Measurements from ENCODE around the gene LRP2BP. TPM values are rescaled to one million over a fixed set of nuclear protein-coding genes. Genes with fewer than 3 reads are reported as not detected.
"Not testable (repeated sequence)": the region's sequence is repeated elsewhere in the genome, so short reads cannot be mapped to it uniquely, and the experiment has no call there.

The LRP2BP gene
- total RNA-seq, 1 donor from 2014 or later: 0.07 TPM

- H3K36me3 Mint-ChIP-seq (ENCODE audit: low read depth): peaks cover 14% of the 10 kb centered on the region
- no peak overlapping the region for H3K27ac Mint-ChIP-seq (ENCODE audit: unreplicated experiment)
- H3K4me3 Mint-ChIP-seq: no peak overlapping the region
- no peak for TF ChIP-seq CTCF (conservative IDR thresholded peaks at IDR 0.05)
- peaks cover 14% of the 10 kb centered on the region for H3K4me1 Mint-ChIP-seq
- no peak for DNase-seq (ENCODE audit: low read depth, low spot score)
- H3K9me3 Mint-ChIP-seq: no peaks in the 10 kb centered on the region
- no peaks in the 10 kb centered on the region for H3K27me3 Mint-ChIP-seq (ENCODE audit: low read depth)
These were observed 24.0 kb downstream of the LRP2BP start for GRCh38 chr4:185371702-185372101.

GRCh38 chr4:185370268-185370949, 25.3 kb downstream of the LRP2BP start:
- Mint-ChIP-seq H3K4me3 (no peak overlapping the region), H3K4me1 (peaks cover 14% of the 10 kb centered on the region), H3K27ac (ENCODE audit: unreplicated experiment) (no peak overlapping the region), H3K9me3 (no peaks in the 10 kb centered on the region), H3K27me3 (ENCODE audit: low read depth) (no peaks in the 10 kb centered on the region), H3K36me3 (ENCODE audit: low read depth) (peaks cover 10% of the 10 kb centered on the region)
- DNase-seq (ENCODE audit: low read depth, low spot score): no peak
- no peak for TF ChIP-seq CTCF (conservative IDR thresholded peaks at IDR 0.05)

- no peaks in the 10 kb centered on the region for H3K9me3 Mint-ChIP-seq
- peaks cover 9% of the 10 kb centered on the region for H3K36me3 Mint-ChIP-seq (ENCODE audit: low read depth)
- no peak for TF ChIP-seq CTCF (conservative IDR thresholded peaks at IDR 0.05)
- H3K27ac Mint-ChIP-seq (ENCODE audit: unreplicated experiment): peak overlapping the region; percentile 35
- no peak overlapping the region for H3K4me3 Mint-ChIP-seq
- H3K4me1 Mint-ChIP-seq: peaks cover 14% of the 10 kb centered on the region
- DNase-seq (ENCODE audit: low read depth, low spot score): no peak
- H3K27me3 Mint-ChIP-seq (ENCODE audit: low read depth): no peaks in the 10 kb centered on the region
These were observed 26.0 kb downstream of the LRP2BP start for GRCh38 chr4:185369731-185370130.

- Mint-ChIP-seq H3K4me1 (peaks cover 3% of the 10 kb centered on the region), H3K4me3 (no peak overlapping the region), H3K27ac (ENCODE audit: unreplicated experiment) (no peak overlapping the region), H3K36me3 (ENCODE audit: low read depth) (peaks cover 3% of the 10 kb centered on the region), H3K9me3 (no peaks in the 10 kb centered on the region), H3K27me3 (ENCODE audit: low read depth) (no peaks in the 10 kb centered on the region)
- TF ChIP-seq CTCF (conservative IDR thresholded peaks at IDR 0.05): no peak
- DNase-seq (ENCODE audit: low read depth, low spot score): no peak
These were observed 30.8 kb downstream of the LRP2BP start for GRCh38 chr4:185364886-185365285.

GRCh38 chr4:185363251-185363650, 32.5 kb downstream of the LRP2BP start:
- H3K27ac Mint-ChIP-seq (ENCODE audit: unreplicated experiment): no peak overlapping the region
- DNase-seq (ENCODE audit: low read depth, low spot score): no peak
- no peak overlapping the region for H3K4me3 Mint-ChIP-seq
- no peaks in the 10 kb centered on the region for H3K27me3 Mint-ChIP-seq (ENCODE audit: low read depth)
- no peak for TF ChIP-seq CTCF (conservative IDR thresholded peaks at IDR 0.05)
- no peaks in the 10 kb centered on the region for H3K4me1 Mint-ChIP-seq
- no peaks in the 10 kb centered on the region for H3K9me3 Mint-ChIP-seq
- H3K36me3 Mint-ChIP-seq (ENCODE audit: low read depth): peaks cover under 1% of the 10 kb centered on the region

GRCh38 chr4:185362570-185362969, 33.2 kb downstream of the LRP2BP start:
- H3K9me3 Mint-ChIP-seq; H3K27ac Mint-ChIP-seq (ENCODE audit: unreplicated experiment); H3K27me3 Mint-ChIP-seq (ENCODE audit: low read depth); DNase-seq (ENCODE audit: low read depth, low spot score); H3K4me1 Mint-ChIP-seq; H3K36me3 Mint-ChIP-seq (ENCODE audit: low read depth); H3K4me3 Mint-ChIP-seq: not testable (repeated sequence)
